Non-pigmented ciliary epithelial cell (primary cell): ENCODE data around the gene HECTD3.
A peak's percentile ranks its signal among the peaks of the same experiment; 100 is the strongest.
"Not testable (repeated sequence)": the region's sequence is repeated elsewhere in the genome, so short reads cannot be mapped to it uniquely, and the experiment has no call there.

Experiments used
- DNase-seq: peaks from one replicate; pipeline ENCODE4 v3.0.0-alpha.2; 2010; ENCODE audit warnings: low read depth

The HECTD3 gene

DNA sequence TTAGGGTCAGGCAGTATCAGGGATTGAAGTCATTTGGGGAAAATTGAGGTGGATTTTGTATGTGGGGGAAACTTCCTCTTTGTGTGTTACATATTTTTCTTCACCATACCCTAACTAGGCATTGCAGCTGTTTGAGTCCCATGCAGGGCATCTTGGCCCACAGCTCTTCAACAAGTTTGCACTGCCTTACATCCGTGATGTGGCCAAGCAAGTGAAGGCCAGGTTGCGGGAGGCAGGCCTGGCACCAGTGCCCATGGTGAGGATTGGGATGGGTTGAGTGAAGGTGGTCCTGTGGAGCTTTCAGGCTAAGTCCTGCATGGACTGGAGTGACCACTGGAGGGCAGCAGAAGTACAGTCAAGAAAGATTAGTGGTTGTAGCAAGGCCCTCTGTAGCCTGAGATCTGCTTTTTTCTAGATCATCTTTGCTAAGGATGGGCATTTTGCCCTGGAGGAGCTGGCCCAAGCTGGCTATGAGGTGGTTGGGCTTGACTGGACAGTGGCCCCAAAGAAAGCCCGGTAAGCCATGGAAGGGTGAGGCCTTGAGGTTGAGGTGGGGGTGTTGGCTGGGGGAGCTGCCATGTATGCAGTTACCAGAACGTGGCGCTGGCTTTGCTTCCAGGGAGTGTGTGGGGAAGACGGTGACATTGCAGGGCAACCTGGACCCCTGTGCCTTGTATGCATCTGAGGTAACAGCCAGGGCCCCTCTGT, 3.4 kb upstream of the HECTD3 start:
- DNase-seq = no peak

DNA sequence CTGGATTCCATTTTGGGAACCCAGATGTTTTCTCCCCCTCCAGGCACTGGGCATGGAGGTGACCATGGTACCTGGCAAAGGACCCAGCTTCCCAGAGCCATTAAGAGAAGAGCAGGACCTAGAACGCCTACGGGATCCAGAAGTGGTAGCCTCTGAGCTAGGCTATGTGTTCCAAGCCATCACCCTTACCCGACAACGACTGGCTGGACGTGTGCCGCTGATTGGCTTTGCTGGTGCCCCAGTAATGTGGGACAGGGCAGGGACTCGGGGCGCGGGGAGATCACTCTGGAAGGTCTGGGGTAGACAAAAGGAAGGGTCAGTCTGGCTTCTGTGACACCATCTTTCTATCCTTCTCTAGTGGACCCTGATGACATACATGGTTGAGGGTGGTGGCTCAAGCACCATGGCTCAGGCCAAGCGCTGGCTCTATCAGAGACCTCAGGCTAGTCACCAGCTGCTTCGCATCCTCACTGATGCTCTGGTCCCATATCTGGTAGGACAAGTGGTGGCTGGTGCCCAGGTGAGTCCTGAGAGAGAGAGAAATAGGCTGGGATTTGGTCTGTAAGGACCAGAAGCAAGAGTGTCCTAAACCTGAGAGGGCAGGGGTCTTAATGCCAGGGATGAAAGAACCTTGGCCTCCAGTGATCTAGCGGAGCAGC, 2.6 kb upstream of the HECTD3 start:
- DNase-seq = no peak

DNA sequence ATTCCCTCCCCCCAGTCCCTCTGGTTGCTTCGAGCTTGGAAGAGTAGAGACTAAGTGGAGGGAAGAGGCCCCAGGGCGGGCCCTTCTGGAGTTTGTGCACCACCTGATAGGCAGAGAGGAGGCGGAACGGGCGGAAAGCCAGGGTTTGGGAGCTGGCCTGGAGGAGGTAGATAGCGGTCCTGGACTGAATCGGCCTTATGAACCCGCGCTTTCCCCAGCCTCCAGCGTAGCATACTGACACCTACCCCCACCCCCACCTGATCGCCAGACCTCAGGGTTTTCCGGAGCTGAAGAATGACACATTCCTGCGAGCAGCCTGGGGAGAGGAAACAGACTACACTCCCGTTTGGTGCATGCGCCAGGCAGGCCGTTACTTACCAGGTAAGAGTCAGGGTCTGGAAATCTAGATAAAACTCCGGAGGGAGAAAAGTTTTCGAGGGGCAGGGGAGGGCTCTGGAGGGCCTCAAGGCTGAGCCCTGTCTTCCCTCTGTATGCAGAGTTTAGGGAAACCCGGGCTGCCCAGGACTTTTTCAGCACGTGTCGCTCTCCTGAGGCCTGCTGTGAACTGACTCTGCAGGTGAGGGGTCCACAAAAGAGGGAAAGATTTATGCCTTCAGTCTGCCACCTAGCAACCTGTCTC, 1.6 kb upstream of the HECTD3 start:
- DNase-seq = no peak

DNA sequence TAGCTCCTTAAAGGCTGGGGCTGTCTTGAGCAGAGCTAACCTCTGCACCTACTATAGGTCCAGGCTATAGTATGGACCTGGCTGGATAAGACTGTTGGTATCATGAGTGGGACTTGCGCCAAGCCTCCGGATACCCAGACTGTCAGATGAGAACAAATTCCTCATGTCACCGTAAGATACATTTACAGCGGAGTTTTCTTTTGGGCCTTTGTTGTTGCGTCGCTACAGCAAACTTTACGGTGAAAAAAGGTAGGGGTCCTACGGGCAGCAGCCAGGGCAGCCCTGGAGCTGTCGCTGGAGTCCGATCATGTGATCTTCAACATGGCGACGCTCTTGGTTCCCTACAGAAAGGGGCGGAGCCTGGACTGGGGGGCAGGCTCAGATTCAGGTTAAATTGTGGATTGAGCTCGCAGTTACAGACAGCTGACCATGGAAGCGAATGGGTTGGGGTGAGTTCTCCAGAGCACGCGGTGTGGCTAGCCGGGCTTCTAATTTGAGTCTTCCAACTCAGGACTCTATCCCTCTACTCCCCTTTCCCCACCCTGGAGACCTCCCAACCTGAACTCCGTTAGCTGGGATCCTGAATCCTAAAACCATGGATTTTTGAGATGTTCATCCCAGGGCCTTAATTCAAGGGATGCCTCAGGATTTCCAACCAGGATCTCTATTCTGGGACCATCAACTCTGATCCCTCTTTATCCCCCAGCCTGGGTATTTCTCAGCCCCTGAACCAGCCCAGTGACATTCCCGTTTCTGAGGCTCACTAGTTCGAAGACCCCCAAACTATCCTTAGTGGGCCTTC, 914 bp upstream of the HECTD3 start, which contains the start of gene UROD:
TSS of gene UROD (plus strand) at position 418 of the 802 bp plus-strand sequence. CDS start at position 430, 12 bp downstream.
- DNase-seq = peak; percentile 86

DNA sequence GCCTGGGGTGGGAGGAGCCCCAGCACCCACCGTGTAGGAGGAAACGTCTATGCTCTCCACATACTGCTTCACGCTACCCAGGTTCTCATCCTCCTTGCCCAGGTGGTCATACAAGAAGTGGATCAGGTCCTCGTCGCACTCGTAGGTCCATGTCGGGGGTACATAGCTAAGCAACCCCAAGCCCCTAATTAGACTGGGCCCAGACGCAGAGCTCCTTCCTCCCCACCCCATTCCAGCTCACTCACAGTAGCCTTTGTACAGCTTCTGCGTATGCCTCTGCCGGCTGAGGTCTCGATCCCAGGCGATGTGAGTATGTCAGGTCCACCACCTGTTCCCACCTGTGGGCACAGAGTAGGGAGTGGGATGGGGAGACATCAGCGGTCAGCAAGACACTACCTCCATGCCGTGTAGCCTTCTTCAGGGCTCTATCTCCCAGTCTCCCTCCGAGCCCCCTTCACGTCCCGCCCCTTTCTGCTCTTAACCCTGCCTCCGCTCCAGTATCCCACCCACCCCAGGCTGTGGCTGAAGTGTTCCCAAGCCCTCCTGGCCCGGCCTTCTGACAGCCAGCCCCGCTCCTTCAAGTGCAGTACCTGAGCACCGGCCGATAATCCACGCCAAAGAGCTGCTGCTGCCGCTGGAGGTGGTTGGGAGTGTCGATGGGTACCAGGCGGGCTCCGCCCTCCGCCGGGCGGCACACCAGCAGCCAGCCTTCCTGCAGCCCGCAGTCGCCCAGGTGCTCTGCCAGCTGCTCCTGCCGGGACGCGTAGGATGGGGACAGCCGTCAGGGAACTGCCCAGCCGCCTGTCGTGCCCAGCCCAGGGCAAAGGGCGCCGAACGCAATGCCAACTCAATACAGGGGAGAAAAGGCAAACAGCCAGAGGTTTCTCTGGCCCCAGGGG, 919 bp downstream of the HECTD3 start:
- DNase-seq = no peak

DNA sequence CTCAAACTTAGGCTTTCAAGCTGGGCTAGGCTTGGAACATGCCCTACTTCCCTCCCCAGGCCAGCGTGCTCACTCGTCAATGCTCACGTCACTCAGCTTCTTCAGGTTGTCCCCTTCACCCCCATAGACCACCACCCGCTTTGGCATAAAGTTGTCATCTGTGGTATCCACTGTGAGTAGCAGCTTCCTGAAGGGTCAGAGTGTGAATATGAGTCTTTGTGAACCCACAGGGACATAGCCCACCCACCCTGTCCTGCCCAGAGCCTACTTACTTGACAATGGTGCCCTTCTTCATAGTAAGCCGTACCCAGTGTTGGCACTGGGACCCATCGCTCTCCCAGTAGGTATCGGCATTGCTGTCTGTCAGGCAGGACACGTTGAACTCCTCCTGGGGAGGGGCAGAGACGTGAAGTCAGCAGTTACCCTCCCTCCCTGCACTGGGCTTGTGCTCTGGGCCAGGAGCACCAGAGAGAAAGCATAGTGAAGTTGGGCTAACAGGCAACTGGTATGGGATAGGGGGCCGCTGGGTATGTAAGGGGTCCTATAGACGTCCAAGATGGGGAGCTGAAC, 1.7 kb downstream of the HECTD3 start:
- DNase-seq = no peak

DNA sequence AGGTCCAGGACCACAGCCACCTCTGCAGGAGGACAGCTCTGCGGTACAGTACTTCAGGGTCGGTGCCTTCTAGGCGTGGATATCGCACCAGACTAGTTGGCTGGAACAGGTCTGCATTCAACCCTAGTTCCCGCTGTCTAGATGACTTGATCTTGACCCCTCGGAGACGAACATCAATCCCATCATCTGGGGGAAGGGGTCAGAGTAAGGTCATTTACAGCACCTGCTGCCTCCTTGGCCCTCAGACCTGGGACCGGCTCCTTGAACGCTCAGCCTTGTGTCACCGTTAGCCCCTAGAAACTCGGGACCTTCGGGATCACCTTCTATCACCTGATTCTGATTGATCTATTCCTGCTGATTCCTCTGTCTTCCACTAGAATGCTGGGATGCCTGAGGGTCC, 2.6 kb downstream of the HECTD3 start:
- no peak for DNase-seq

DNA sequence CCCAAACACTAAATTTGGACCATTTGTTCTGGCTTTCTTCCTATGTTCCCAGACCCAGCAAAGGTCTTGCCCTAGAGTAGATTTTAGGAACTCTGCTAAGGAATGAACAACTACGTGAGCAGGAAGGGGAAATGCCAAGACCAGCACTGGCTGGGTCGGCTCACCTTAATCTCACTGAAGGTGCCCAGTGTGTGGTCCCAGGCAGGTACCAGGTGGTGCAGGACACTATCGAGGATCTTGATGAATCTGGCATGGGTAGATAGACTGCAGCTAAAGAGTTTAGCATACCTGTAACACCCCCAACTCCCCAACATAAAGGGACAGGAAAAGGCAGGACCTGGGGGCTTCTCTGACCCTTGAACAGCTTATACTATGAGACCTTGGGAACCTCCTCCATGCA, 3.0 kb downstream of the HECTD3 start:
- DNase-seq = no peak

DNA sequence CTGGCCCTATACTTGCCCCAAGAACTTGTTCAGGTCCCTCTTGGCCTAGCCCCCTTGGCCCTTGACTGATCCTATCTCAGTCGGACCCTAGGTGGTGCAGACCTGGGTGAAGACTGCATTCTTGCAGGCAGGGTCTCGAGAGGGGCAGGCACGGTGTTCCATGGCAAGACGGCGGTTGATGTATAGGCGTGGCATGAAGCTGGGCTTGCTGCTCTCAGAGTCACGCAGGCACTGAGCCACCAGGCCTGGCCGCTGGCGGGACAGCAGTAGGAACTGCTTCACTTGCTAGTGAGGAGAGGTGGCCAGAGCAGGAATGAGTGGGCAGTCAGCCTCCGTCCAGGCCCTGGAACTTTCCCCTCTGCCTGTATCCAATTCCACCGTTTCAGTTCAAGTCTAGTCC, 3.8 kb downstream of the HECTD3 start:
- no peak for DNase-seq

DNA sequence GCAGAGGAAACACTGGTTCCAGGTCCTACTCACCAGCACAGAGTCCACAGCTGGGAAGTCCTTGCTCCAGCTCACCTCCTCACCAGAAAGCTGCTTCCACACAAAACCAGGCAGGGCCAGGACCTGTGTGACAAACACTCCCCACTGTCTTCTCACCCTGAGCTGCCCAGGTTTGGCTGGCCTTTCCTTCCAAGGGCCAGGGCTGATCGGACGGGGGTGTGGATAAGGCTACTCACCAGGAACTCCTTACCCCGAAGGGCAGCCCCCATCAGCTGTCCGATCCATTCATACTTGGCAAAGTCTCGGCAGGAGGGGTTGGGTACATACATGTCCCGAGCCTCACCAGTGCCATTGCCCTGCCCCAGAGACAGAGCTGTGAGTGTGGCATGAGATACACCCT, 5.4 kb downstream of the HECTD3 start:
- no peak for DNase-seq

DNA sequence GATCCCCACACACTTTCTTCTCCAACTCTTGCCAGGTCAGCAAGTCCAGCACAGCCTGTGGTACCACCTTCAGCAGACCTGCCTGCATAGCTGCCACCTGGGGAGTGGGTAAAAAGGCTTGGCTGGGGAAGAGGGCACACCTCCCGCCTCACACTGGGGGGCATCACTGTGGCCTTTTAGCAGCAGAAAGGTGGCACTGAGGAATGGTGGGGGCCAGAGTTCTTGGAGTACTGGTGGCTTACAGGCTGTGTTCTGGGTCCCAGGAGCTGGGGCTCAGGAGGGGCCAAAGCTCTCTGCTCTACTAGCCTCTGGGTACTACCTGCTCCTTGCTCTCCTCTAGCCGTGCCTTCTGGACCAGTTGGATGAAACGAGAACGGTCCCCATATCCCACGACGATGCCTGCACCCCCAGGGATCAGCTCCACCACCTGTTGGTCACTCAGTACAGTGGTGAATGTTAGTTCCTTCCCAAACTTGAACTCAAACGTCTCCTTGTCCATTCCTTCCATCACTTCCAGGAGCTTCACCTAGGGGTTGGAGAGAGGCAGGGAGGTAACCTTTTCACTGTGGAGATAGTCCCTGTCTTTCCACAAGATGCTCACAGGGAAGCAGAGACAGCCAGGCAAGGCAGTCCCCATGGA, 6.7 kb downstream of the HECTD3 start:
- no peak for DNase-seq

DNA sequence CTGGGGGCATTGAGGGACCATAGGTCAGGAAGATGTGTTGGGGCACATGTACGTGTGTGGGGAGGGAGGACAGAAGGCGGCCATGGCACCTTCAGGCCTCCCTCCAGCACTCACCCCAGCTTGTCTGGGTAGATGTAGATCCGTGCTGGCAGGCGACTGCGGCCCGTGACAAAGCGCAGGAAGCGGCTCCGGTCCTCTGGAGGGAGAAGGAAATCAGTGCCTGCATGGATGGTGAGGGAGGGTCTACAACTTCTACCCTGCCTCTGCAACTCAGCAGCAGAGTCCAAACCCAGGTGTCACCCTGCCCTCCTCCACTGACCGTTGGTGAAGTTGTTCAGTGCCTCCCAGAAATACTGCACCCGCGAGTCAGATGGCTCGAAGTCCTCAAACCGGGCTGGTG, 7.4 kb downstream of the HECTD3 start:
- DNase-seq = no peak

DNA sequence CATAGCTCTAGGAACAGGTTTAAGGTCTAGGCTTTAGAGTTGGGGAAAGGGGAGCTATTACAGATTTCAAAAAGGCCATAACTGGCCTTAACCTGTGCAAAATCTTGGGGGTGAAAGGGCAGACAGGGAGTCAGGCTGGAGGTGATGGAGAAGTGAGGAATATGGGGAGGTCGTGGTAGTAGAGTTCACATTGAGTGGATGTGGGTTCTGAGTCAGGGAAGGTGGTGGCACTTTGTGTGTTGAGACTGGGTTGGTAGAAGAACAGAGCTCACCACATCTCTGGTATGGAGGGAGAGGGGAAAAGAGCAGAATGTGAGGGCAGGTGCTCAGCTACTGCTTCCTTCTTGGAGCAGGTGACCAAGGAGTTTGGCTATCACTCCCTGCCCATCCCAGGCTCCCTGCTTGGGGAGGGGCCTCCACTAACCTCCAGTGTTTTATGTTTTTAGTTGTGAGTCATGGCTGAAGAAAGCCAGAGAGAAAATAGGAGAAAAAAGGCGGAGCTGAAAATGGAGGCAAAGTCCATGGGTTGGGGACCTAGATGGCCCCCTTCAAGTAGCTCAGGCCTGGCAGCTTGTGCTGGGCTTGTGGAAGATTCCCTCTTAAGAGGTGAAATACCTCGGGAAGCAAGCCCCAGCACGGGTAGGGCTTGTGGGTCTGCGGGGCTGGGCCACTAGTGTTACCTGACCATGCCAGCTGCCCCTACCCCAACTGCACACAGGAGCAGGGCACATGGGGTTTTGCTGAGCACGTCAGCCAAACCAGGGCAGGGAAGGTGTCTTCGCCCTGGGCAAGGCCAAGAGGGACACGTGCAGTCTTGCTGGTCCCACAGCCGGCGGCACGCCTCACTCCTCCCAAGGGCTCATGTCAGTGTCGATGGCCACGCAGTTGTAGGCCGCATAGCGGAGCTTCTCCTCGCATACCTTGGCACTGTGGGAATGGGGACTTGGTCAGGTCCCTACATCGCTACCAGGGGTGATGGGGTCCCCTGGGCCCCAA, 8.2 kb downstream of the HECTD3 start:
- DNase-seq = no peak

DNA sequence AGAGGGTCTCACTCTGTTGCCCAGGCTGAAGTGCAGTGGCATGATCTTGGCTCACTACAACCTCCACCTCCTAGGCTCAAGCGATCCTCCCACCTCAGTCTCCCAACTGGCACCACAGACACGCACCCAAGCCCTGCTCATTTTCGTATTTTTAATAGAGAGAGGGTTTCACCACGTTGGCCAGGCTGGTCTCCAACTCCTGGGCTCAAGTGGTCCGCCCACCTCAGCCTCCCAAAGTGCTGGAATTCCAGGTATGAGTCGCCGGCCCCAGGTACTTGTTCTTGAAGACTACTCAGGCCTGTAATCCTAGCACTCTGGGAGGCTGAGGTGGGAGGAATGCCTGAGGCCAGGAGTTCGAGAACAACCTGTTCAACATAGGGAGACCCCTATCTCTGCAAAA, 9.5 kb downstream of the HECTD3 start:
- not testable (repeated sequence) for DNase-seq

DNA sequence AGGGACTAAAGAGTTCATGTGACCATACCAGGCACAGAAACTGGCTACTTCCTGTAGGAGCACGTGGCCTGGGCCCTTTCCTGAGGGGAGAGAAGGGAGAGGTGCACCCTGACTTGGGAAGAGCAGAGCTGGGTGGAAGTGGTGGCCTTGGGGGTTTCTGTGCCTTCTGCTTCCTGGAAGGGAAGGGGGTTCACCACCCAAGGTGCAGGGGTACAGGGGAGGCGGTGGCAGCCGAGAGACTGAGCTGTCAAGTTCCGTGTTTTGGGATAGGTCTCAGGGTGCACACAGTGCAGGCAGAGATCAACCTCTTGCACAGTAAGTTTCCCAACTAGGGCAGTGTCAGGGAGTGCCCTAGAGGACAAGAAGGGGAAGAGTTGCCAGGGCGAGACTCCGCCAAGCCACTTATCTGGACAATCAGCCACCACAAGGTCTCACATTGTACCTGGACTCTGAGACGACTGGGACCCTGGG, 10.1 kb downstream of the HECTD3 start:
- no peak for DNase-seq

DNA sequence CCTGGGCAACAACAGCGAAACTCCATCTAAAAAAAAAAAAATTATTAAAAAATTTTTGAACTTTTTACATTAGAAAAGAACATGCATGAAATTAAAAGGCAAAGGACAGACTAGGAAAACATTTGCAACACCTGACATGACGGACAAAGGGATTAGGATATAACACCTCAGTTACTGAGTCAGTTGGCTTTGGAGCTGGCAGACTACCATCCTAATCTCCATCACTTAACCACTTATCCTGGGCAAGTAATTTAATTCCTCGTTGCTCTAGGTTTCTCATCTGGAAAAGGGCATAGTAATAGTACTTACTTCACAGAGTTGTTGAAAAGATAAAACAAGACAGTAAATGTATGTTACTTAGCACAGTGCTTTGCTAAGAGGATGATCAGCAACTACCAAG, 11.9 kb downstream of the HECTD3 start:
- no peak for DNase-seq

DNA sequence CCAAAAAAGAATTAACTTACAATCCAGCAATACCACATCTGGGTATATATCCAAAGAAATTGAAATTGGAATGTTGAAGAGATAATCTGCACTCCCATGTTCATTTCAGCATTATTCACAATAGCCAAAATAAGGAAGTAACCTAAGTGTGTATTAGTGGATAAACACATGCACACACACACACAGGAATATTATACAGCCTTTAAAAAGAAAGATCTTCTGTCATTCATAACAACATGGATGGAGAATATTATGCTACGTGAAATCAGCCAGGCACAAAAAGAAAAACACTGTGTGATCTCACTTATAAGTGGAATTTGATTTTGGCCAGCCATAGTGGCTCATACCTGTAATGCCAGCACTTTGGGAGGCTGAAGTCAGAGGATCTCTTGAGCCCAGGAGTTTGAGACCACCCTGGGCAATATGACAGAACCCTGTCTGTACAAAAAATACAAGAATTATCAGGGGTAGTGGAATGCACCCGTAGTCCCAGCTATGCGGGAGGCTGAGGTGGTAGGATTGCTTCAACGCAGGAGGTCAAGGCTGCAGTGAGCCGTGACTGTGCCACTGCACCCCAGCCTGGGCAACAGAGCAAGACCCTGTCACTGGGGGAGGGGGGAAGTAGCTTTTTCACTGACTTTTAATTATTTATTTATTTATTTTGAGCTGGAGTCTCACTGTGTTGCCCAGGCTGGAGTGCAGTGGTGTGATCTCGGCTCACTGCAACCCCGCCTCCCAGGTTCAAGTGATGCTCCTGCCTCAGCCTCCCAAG, 15.5 kb downstream of the HECTD3 start:
- DNase-seq = no peak

DNA sequence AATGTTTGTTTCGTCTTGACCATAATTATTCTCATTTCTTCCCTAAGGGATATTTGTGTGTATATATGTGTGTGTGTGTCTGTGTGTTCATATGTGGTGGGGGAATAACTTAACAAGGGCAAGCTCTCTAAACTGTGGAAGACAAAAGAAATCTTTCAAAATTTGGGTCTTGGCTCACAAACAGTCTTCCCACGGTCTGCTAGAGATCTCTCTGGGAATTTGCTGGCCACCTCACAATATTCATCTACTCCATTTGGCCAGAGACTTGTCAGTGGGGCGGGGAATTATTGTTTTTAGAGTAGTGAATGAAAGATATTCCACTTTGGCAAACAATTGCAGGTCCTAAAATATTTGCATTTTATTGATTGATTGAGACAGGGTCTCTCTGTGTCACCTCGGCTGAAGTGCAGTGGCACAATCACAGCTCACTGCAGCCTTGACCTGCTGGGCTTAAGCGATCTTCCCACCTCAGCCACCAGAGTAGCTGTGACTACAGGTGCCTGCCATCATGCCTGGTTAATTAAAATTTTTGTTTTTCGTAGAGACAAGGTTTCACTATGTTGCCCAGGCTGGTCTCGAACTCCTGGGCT, 16.7 kb downstream of the HECTD3 start:
- no peak for DNase-seq
